CD4-positive, alpha-beta T cell (primary cell): Measurements from ENCODE around the gene KMT5C. TPM values are rescaled to one million over a fixed set of nuclear protein-coding genes. Genes with fewer than 3 reads are reported as not detected.

Experiments
- ATAC-seq: fragments of 200-7000 bp; cut with Tn5 transposase; one replicate; pipeline ENCODE4 v1.10.0; 2022; ENCODE audit warnings: mild to moderate bottlenecking; ENCODE audit not compliant: poor library complexity
- CTCF ChIA-PET: fragments of 350-600 bp; sonication (Branson Sonifier 250); formaldehyde crosslinking; loops from one replicate; lab custom pipeline; 2021; ENCODE audit warnings: antibody characterized with exemption, inconsistent platforms; lab: Charles Lee
- POLR2A ChIA-PET: fragments of 350-600 bp; sonication (Branson Sonifier 250); formaldehyde crosslinking; loops from one replicate; lab custom pipeline; 2021; ENCODE audit warnings: antibody characterized with exemption, inconsistent platforms; lab: Charles Lee
- DNase-seq, 14 experiments: peaks; one replicate each; pipeline ENCODE4 v3.0.0-alpha.2; 2013 to 2020; ENCODE audit warnings: mixed read lengths in 2 of 14
- H3K27ac ChIP-seq, 2 donors: one replicate each; pipeline versions ENCODE4 v1.5.1 to v1.7.0; 2013; ENCODE audit warnings: low read length in 2 of 2, low read depth in 1 of 2, mild to moderate bottlenecking in 1 of 2
- H3K27me3 ChIP-seq, 2 experiments: 1 replicate in 1 of 2; 2 replicates in 1 of 2; pipeline versions ENCODE4 v1.6.1 to v1.7.0; 2013; ENCODE audit warnings: low read length in 2 of 2, control low read depth in 1 of 2, mild to moderate bottlenecking in 1 of 2, moderate library complexity in 1 of 2; ENCODE audit not compliant: insufficient read depth in 2 of 2, control insufficient read depth in 1 of 2
- H3K36me3 ChIP-seq: one replicate; pipeline ENCODE4 v1.6.1; 2013; ENCODE audit warnings: low read length, control low read depth; ENCODE audit not compliant: insufficient read depth
- H3K4me1 ChIP-seq: one replicate; pipeline ENCODE4 v1.6.1; 2013; ENCODE audit warnings: low read length, control low read depth; ENCODE audit not compliant: insufficient read depth
- H3K4me3 ChIP-seq: one replicate; pipeline ENCODE4 v1.5.1; 2013; ENCODE audit warnings: mild to moderate bottlenecking, low read length, moderate library complexity
- H3K9me3 ChIP-seq, 2 experiments: 1 replicate in 1 of 2; 2 replicates in 1 of 2; pipeline versions ENCODE4 v1.6.1 to v1.7.0; 2013; ENCODE audit warnings: low read length in 2 of 2, mild to moderate bottlenecking in 2 of 2, control low read depth in 1 of 2, moderate library complexity in 1 of 2; ENCODE audit not compliant: control insufficient read depth in 1 of 2, insufficient read depth in 1 of 2
- H3K27ac Mint-ChIP-seq: one replicate; pipeline ENCODE4 v1.8.0; 2020; ENCODE audit warnings: mixed read lengths
- H3K27me3 Mint-ChIP-seq: one replicate; pipeline ENCODE4 v1.8.0; 2021; ENCODE audit warnings: mixed read lengths
- H3K36me3 Mint-ChIP-seq: one replicate; pipeline ENCODE4 v1.8.0; 2021; ENCODE audit warnings: low read depth, mixed read lengths
- H3K4me1 Mint-ChIP-seq: one replicate; pipeline ENCODE4 v1.8.0; 2021; ENCODE audit warnings: low read depth, mixed read lengths
- H3K4me3 Mint-ChIP-seq: one replicate; pipeline ENCODE4 v1.8.0; 2020; ENCODE audit warnings: mild to moderate bottlenecking, mixed read lengths
- H3K9me3 Mint-ChIP-seq: one replicate; pipeline ENCODE4 v1.8.0; 2020; ENCODE audit warnings: mixed read lengths
- CTCF ChIP-seq: fragments of 200-600 bp; IDR thresholded peaks from one replicate; pipeline ENCODE4 v1.8.0; 2022; ENCODE audit warnings: antibody characterized with exemption, mild to moderate bottlenecking
- intact Hi-C, 2 experiments: fragments of 100-400 bp; cut with DNase I in 1 of 2; cut with micrococcal nuclease in 1 of 2; formaldehyde crosslinking; loops; one replicate each; pipeline versions ENCODE4 v1.15.1 to v1.9.0; 2023 to 2025; cut with DNase I, micrococcal nuclease
- total RNA-seq, 174 experiments: library from RNA in 2 of 174; stranded (reverse) in 2 of 174; gene quantifications; one replicate each; pipeline ENCODE4 v1.2.3 and lab custom pipeline; 2021 to 2026

The KMT5C gene
- total RNA-seq, 2 experiments from 2014 or later, result 113 to 115 TPM

- Mint-ChIP-seq H3K27ac (no peak overlapping the region), H3K36me3 (no peaks in the 10 kb centered on the region), H3K4me1 (peaks cover 25% of the 10 kb centered on the region), H3K9me3 (no peaks in the 10 kb centered on the region), H3K4me3 (peak overlapping the region; percentile 45), H3K27me3 (peaks cover 58% of the 10 kb centered on the region)
- ATAC-seq, result no peak
- CTCF ChIA-PET, result interaction anchor here (1.2 to 1.3 kb wide), 2 partner anchors 16 to 63 kb away, joined by 3 to 4 read pairs; no protein-coding TSS in a partner anchor
- Histone ChIP-seq H3K9me3 (peaks cover 0 to 27% of the 10 kb centered on the region in 2 experiments), H3K36me3 (no peaks in the 10 kb centered on the region), H3K4me3 (no peak overlapping the region), H3K27ac (no peak overlapping the region), H3K4me1 (peaks cover 29% of the 10 kb centered on the region), H3K27me3 (peaks cover 34% of the 10 kb centered on the region in 2 experiments)
- TF ChIP-seq CTCF, result no peak
- POLR2A ChIA-PET, result interaction anchor here (1.5 kb wide), 1 partner anchor 16 kb away, joined by 7 read pairs; the partner anchor contains the start of gene KMT5C
- no peak for DNase-seq
- intact Hi-C loops, result loop anchor here in 1 of 2 experiments (2.0 kb wide), 1 partner anchor 17 kb away; the partner anchor contains the start of gene KMT5C
Observed at GRCh38 chr19:55355213-55355821, 15.6 kb downstream of the KMT5C start.

- H3K9me3 ChIP-seq, result peaks cover 0 to 10% of the 10 kb centered on the region in 2 experiments
- ATAC-seq, result no peak
- Mint-ChIP-seq H3K27me3 (peaks cover 28% of the 10 kb centered on the region), H3K36me3 (no peaks in the 10 kb centered on the region), H3K27ac (no peak overlapping the region), H3K4me3 (no peak overlapping the region), H3K4me1 (peaks cover 7% of the 10 kb centered on the region), H3K9me3 (no peaks in the 10 kb centered on the region)
- peaks cover 17% of the 10 kb centered on the region for H3K4me1 ChIP-seq
- TF ChIP-seq CTCF, result no peak
- H3K27me3 ChIP-seq, result peaks cover 9 to 11% of the 10 kb centered on the region in 2 experiments
- ChIA-PET POLR2A (interaction anchor here (0.6 kb wide), 1 partner anchor 49 kb away, joined by 3 read pairs; no protein-coding TSS in a partner anchor), CTCF (no interaction called here)
- H3K27ac ChIP-seq, result no peak overlapping the region
- H3K36me3 ChIP-seq, result no peaks in the 10 kb centered on the region
- no peak for DNase-seq
- intact Hi-C loops, result no loop called here
- no peak overlapping the region for H3K4me3 ChIP-seq
Observed at GRCh38 chr19:55358493-55358892, 18.8 kb downstream of the KMT5C start.

GRCh38 chr19:55358943-55359908 lies 19.6 kb downstream of the KMT5C start:
- no peaks in the 10 kb centered on the region for H3K36me3 Mint-ChIP-seq
- CTCF ChIA-PET, result no interaction called here
- Histone ChIP-seq H3K9me3 (peaks cover 0 to 4% of the 10 kb centered on the region in 2 experiments), H3K27me3 (peaks cover 5 to 6% of the 10 kb centered on the region in 2 experiments), H3K27ac (no peak overlapping the region), H3K4me3 (no peak overlapping the region), H3K4me1 (peaks cover 9% of the 10 kb centered on the region), H3K36me3 (no peaks in the 10 kb centered on the region)
- DNase-seq (no peak), ATAC-seq (no peak)
- TF ChIP-seq CTCF, result no peak
- no peak overlapping the region for H3K27ac Mint-ChIP-seq
- intact Hi-C loops, result no loop called here
- no peak overlapping the region for H3K4me3 Mint-ChIP-seq
- peaks cover 22% of the 10 kb centered on the region for H3K27me3 Mint-ChIP-seq
- POLR2A ChIA-PET, result interaction anchor here (0.6 kb wide), 1 partner anchor 48 kb away, joined by 3 read pairs; no protein-coding TSS in a partner anchor
- H3K9me3 Mint-ChIP-seq, result no peaks in the 10 kb centered on the region
- H3K4me1 Mint-ChIP-seq, result no peaks in the 10 kb centered on the region
